HG03460 (cell line): ENCODE measurements around the gene FAM219A.
A peak's percentile ranks its signal among the peaks of the same experiment; 100 is the strongest.

Experiments
- ATAC-seq: cut with Tn5 transposase; IDR thresholded peaks from one replicate; pipeline ENCODE4 v1.9.1; 2021; ENCODE audit not compliant: unreplicated experiment

The FAM219A gene, protein sequence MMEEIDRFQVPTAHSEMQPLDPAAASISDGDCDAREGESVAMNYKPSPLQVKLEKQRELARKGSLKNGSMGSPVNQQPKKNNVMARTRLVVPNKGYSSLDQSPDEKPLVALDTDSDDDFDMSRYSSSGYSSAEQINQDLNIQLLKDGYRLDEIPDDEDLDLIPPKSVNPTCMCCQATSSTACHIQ

DNA sequence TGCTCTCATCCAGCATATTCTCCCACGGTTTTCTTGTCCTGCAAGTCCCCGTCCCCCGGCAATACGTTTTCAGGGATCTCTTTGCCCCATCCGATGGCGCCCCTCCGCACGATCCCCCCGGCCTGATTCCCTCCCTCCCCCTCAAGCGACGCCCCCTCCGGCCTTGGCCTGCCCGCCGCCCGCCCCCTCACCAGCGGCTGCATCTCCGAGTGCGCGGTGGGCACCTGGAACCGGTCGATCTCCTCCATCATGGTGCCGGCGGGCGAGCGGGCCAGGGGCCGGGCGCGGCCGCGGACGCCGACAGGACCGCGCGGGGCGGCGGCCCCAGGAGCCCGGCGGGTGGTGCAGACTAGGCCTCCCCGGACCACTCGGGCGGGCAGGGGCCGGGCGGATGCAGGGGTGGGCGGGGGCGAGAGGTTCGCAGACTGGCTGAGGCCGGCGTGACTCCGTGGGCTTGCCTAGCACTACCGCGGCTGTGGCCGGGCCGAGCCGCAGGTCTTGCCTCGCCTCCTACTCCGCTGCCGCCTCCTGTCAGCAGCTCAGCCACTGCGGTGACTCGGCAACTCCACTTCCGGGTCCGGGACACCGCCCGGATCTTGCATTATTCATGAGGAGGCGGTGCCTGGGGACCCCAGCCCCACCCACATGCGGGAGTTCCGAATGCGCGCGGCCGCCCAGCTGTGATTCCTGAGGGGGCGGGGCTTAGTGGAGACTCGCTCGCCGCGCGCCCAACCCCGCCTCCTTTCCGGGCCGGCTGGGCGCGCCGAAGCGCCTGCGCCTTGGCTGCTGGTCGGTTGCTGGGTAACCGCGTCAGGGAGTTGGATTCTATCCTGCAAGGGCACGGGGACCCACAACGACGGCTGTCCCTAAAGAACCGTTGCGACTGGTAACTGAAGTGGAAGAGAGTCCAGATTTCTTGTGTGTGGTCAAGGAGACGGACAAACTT, at the start of gene FAM219A, which contains the start of gene DNAI1:
TSS of gene FAM219A (minus strand) at position 558 of the 946 bp plus-strand sequence. CDS start at position 251, 307 bp downstream.
TSS of gene DNAI1 (plus strand) at position 793 of the 946 bp plus-strand sequence. CDS start 201 bp downstream, outside the sequence.
- peak; percentile 97 for ATAC-seq

DNA sequence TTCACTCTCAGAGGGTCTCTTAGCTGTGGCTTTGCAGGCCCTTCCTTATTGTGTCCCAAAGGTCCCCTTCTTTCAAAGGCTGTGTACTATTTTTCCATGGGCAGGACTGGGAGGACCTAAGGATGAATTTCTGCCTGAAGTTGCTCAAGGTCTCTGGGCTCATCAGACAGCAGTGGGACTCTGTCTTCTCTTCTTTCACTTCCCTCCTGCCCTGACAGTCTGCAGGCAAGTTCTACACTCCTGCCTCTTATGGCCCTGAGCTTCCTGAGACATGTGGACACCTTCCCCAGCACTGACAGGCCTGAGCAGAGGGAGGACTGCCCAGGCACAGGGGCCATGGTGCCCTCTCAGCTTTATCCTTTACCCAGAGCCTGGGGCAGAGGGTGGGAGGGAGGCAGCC, 49.6 kb upstream of the FAM219A start:
- no peak for ATAC-seq

DNA sequence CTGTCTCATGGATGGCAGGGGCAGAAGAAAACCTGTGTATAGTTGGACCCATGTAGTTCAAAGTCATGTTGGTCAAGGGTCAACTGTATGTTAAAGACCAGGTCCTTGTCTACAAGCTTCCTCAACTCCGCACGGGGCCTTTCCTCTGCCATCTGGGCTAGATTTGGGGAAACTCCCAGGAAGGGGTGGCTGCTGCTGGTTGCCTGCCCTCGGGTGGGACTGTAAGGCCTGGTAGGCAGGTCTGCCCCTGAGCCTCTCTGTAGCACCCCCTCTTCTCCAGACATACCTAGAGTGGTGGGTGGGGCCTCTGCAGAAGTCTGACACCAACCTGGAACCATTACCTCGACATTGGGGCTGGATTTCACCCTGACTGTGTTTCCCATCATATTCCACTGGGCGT, 49.2 kb upstream of the FAM219A start:
- no peak for ATAC-seq

DNA sequence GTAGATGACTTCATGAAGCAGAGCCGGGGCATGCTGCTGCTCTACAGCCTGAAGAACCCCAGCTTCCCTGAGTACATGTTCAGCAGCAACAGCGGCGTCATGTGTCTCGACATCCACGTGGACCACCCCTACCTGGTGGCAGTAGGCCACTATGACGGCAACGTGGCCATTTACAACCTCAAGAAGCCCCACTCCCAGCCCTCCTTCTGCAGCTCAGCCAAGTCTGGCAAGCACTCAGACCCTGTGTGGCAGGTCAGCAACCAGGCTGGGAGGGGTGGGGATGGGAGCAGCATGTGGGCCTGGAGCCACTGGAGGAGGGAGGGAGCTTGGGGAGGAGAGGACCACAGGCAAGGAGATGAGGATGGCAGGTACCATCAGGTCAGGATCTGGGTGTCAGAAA, 48.3 kb upstream of the FAM219A start:
- ATAC-seq: no peak

DNA sequence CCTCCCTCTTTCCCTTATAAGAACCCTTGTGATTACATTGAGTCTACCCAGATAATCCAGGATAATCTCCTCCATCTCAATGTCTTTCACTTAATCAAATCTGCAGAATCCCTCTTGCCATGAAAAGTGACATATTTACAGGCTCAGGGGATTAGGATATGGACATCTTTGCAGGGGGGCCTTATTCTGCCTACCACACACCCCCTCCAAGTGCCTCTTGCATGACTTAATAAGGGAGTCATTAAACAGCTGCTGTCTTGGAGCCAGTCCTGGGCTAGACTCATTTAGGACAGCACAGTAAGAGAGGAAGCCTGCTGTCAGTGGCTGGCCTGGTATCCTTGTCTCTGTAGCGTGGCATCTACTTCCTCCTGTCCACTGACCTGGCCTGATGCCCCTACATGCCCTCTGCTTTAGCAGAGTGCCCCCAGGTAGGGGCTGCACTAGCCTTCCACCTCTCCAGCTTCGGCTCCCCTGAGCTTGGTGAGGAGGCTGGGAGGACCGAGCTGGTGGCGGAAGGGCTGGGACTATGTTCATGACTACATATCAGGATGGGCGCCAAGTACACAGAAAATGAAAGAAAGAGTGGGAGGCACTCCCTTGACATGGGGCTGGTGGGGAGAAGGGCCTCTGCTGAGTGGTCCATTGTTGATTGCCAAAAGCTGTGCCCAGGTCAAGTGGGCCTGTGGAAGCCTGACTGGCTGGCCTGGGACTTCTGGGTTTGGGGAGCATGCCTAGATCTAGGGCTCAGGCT, 47.2 kb upstream of the FAM219A start:
- no peak for ATAC-seq

DNA sequence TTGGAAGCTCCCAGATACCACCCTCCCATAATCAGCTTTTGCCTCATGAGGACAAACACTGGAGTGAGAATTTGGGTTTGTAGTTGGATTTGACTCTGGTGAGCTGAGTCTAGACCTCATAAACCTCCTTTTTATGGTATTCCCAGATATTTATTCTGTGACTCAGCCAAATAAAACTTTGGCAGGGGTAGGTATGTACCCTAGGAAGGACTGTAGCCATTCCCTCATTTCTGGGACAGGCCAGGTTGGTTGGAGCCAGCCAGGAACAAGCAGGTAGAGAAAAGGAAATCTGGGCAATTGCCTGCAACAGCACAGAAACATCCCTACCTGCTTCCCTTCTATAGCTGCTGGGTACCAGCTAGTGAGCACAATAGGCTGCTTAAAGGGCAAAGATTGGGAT, 45.0 kb upstream of the FAM219A start:
- ATAC-seq: no peak

DNA sequence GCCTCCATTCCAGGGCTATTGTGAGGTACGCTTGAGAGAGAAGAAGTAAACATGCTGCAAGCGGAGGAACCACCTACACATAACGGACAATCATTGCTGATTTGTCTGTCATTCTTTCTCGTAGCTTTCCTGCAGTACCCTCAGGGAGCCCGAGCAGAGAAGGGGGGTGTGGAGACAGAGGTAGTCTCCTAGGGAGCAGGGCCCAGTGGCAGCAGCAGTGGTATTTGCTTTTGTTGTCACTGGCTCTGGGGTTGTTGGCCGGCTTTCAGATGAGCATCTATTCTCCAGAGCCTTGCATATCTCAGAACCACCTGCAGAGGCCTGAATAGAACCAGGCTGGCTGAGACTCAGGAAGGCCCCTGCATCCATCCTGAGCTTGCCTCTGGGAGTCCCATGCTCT, 44.5 kb upstream of the FAM219A start:
- no peak for ATAC-seq

DNA sequence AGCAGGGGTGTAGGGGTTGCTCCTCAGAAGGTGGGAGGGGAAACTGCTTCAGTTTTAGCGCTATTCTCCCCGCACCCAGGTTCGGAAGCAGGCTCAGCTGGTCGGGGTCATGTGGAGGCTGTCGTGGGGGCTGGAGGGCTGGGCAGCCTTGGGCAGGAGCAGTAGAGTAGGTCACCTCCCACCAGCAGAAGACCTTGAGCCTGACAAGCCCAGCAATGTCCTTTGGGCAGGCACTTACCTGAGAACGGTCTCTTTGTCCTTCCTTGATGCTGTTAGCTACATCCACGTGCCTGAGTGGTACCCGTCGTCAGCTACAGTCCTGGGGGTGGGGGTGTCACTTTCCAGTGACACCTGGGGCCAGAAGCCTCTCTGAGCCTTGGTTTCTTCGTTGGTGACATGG, 44.1 kb upstream of the FAM219A start:
- no peak for ATAC-seq

DNA sequence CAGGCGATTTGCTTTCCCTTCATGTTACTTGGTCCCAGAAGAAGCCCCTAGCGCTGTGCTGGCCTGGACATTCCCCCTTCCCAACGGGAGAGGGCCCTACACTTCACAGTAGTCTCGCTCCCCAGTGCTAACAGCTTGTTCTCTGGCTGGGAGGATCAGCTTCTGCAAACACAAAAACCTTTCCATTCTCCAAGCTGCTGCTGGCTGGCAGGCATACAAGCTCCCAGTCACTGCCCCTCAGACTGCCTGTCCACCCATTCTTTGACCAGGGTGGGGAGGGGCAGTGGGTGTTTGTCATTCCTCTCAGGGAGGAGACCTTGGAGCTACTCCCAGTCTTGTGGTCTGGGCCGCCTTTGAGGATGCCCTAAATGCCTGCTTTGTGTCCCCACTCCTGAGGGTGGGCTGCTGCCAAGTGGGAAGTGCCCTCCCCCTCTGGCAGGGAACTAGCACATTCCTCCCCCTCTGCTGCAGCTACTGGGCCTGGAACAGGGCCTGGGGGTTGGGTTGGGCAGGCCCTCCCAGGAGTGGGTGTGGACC, 43.6 kb upstream of the FAM219A start:
- ATAC-seq: no peak

DNA sequence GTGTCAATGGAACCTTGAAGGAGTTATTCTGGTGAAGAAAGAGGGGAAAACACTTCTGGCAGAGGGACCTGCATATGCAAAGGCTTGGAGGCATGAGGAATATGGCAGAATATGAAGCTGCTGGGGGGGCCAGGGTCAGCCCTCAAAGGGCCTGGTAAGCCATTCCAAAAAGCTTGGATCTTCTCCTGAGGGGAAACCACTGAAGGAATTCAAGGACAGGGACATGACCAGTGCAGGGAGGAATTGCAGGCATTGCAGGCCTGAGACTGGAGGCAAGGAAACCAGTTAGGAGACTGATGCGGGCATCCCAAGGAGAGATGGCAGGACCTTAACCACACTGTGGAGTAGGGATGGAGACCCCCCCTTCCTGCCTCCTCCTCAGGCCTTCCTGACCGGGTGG, 43.0 kb upstream of the FAM219A start:
- ATAC-seq: no peak

DNA sequence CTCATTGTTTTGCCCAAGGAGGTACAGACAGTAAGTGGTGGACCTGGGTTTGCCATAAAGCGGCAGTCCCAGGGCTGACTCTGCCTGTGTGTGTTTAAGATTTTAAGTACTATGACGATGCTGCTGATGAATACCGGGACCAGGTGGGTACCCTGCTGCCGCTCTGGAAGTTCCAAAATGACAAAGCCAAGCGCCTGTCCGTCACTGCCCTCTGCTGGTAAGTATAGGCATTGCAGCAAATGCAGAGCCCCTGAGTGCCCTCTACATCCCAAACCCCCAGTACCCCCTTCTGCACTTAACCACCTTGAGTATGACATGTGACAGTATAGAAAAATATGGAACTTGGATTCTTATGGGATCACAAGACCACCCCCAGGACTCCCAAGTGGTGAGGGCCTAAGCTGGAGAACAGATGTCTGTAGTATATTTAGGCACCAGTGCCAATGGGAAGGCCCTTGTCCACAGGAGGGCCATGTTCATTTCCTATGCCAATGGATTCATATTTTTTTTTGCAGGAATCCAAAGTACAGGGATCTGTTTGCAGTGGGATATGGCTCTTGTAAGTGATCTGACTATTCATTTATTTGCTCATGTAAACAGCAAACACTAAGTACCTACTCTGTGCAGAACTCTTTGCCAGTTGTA, 42.4 kb upstream of the FAM219A start:
- no peak for ATAC-seq

DNA sequence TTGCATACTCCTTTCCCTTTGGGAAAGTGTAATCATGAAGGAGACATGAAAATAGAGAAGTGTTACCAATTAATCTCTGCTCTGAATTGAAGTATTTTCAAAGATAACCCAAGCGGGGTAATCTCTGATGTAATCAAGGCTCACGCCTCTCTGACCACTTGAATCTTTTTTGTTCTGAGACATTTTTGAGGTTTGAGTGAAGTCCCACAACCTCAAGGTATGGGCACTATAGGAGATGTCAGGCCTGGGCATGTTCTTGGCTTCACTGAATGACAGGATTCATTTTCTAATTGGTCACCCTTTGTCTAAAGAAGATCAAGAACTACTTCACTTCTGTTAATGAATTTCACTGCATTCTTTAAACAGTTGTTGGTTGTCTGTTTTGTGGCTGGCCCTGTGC, 40.7 kb upstream of the FAM219A start:
- ATAC-seq: no peak

DNA sequence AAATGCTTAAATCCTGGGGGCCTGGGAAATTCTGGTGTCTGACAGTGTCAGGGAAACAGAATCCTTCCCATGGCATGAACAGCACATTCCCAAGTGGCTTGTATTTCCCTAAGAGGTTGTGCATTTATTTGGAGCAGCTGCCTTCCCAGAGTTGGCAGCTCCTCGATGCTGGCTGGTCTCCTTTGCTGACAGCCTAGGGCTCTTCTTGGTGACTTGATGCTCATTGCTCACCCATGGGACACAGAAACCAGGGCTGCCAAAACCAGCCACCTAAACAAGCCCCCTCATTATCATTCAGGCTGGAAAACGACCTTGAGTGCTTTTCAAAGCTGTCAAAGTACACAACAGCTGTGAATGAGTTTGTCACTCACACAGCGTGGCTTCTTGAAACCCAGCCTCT, 40.2 kb upstream of the FAM219A start:
- ATAC-seq: no peak

DNA sequence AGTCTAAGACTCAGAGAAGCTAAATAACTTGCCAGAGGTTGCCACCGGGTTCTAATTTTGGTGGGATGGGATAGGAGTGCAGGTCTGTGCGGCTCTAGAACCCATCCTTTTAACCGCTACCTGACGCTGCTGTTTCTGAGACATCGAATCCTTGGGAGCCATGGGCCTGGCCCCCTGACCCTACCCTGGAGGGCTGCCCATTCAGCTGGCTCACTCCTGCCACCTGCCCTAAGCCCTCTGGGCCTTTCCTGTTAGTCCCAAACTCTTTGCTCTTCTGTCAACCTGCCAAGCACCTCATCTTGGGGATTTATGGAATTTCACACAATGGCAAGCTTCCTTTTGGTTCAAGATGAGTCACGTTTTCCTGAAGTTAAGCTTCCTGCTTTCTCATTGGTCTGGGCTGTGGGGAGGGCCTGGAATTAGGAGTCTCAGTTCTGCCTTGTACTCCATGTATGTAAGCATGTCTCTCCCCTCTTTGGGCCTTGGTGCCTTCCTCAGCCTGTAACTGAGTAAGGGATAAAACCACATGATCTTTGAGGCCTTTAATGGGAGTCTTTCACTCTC, 37.9 kb upstream of the FAM219A start:
- ATAC-seq: no peak

DNA sequence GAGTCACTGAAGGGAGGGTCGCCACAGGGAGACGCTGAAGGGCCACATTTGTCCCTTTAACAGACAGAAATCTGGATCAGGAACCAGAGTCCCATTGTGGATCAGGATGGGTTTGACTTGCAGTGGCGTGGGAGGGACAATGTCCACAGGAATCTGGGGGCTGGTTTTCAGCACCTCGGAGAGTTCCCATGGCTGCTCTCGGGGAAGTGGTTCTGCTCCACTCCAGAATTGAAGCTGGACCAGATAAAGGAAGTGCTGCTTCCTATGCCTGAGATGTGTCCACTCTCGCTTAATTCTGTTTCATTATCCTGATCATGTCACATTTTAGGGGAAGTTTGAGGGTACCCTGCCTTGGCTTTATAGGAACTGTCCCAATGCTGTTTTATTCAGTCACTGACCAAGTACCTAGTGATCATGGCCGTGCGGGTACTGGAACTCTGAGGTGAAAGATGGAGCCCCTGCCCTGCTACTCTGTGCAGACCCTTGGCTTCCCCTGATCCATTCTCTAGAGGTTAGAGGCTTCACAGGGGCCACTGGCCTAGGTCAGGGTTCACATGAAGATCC, 35.7 kb upstream of the FAM219A start:
- no peak for ATAC-seq

DNA sequence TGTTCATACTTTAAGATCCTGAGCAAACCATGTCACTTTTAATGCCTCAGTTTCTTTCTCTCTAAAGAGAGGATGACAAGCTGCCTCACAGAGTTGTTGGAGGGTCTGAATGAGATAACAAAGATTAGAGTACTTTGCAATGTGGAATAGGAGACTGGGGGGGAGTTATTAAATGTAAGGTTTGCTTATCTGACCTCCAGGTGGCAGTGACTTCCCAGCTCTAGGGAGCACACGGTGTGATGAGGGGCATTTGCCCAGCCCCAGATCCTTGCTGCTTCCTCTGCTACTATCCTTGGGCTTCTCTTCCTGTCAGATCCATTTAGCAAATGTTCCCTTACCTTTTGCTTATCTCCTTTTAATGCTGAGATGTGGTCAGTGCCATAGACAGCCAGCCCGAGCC, 33.7 kb upstream of the FAM219A start:
- no peak for ATAC-seq

DNA sequence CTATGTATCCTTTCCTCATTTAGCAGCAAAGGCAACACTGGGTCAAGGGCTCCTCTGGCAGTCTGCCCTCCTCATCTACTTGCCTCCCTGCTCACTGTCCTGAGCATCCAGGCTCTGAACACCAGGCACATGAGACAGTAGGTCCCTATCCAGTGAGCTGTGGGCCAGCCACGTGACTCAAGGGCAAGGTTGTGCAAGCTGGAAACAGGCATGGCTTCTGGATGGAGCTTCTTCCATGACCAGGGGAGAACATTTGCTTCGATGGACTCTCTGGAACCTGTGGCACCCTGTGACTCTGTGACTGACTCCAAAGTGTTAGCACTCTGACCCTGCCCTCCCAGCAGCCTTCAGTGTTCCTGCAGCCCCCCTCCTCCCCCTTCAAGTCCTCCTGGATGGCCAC, 33.2 kb upstream of the FAM219A start:
- no peak for ATAC-seq

DNA sequence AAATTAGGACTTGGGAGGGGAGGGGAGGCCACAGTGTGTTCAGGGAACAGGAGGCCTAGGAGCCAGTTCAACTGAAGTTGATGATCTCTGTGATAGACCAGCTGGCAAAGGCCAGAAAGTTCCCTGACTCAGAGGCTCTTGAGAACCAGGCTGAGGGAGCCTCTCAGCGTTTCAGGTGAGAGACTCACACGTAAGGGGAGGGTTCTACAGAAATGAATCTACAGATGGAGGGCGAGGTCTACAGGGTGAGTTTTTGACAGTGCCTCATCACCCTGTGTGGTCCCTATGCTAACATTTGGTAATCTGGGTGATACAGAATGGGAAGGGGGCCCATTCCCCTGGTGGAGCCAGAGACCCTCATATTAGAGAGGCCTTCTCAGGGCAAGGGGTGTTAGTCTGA, 32.4 kb upstream of the FAM219A start:
- no peak for ATAC-seq

DNA sequence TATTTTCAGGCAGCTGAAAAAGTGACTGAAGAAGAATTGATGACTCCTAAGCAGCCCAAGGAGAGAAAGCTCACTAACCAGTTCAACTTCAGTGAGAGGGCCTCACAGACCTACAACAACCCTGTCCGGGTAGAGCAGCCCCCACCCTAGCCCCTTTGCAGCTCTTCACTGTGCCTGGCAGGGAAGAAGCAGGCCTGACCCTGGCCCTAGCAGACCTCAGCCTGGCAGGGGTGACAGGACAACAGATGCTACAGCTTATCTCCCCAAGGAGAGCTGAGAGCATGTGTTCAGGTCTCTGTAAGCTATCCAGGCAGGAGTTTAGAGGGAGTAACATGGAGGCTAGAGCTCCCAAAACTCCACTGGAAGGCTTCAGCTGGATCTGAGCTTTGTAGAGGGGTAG, 32.0 kb upstream of the FAM219A start:
- ATAC-seq: no peak

DNA sequence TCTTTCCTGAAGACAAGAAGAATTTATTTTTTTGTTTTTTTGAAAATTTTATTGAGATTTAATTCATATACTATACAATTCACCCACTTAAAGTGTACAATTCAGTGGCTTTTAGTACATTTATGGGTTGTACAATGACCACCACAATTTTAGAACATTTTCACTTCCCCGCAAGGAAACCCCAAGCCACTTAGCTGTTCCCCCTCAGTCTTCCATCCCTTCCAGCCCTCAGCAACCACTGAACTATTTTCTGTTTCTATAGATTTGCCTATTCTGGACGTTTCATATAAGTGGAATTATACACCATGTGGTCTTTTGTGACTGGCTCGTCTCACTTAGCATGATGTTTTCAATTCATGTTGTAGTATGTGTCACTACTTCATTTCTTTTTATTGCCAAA, 28.2 kb upstream of the FAM219A start:
- no peak for ATAC-seq
